Stimulated activated CD4-positive, alpha-beta T cell treated with anti-CD3 and anti-CD28 coated beads, Interleukin-4, amount 100 ng/mL, for 48 hours (primary cell): ENCODE measurements around the gene CRLF1.

Experiments
- DNase-seq, 2 donors: peaks; one replicate each; pipeline ENCODE4 v3.0.0-alpha.2; 2020; ENCODE audit warnings: low read depth in 2 of 2

The CRLF1 gene

GRCh38 chr19:18606281-18607225, at the start of gene CRLF1:
Gene CRLF1 (minus strand): TSS chr19:18606799. CDS start chr19:18606656, 143 bp downstream.
- no peak for DNase-seq

- DNase-seq = no peak
These were observed 48.7 kb upstream of the CRLF1 start for GRCh38 chr19:18655173-18655844.

- DNase-seq = no peak
These were observed 47.9 kb upstream of the CRLF1 start for GRCh38 chr19:18654469-18654868.

- DNase-seq = no peak
These were observed 47.3 kb upstream of the CRLF1 start for GRCh38 chr19:18653853-18654252.

- no peak for DNase-seq
These were observed 45.1 kb upstream of the CRLF1 start for GRCh38 chr19:18651733-18652132.

GRCh38 chr19:18651300-18651699, 44.7 kb upstream of the CRLF1 start:
- DNase-seq = no peak

GRCh38 chr19:18650468-18651041, 44.0 kb upstream of the CRLF1 start:
- no peak for DNase-seq

GRCh38 chr19:18650021-18650390, 43.4 kb upstream of the CRLF1 start:
- DNase-seq = no peak

GRCh38 chr19:18649371-18650020, 42.9 kb upstream of the CRLF1 start:
- no peak for DNase-seq

GRCh38 chr19:18648973-18649315, 42.3 kb upstream of the CRLF1 start:
- no peak for DNase-seq

- no peak for DNase-seq
These were observed 41.2 kb upstream of the CRLF1 start for GRCh38 chr19:18647807-18648206.

GRCh38 chr19:18647371-18647767, 40.8 kb upstream of the CRLF1 start:
- no peak for DNase-seq

- no peak for DNase-seq
These were observed 40.2 kb upstream of the CRLF1 start for GRCh38 chr19:18646535-18647370.

- no peak for DNase-seq
These were observed 38.5 kb upstream of the CRLF1 start for GRCh38 chr19:18645035-18645511.

- no peak for DNase-seq
These were observed 37.8 kb upstream of the CRLF1 start for GRCh38 chr19:18644196-18645034.

GRCh38 chr19:18639706-18640243, 33.2 kb upstream of the CRLF1 start:
- DNase-seq = no peak

GRCh38 chr19:18637673-18638630, 31.4 kb upstream of the CRLF1 start:
- no peak for DNase-seq

GRCh38 chr19:18636969-18637629, 30.5 kb upstream of the CRLF1 start, which contains the start of gene KLHL26:
Gene KLHL26 (plus strand): TSS chr19:18637028. CDS start chr19:18637055, 27 bp downstream.
- DNase-seq = no peak
